Neural progenitor cell (in vitro differentiated cells): Measurements from ENCODE around the gene TSEN34. TPM values are rescaled to one million over a fixed set of nuclear protein-coding genes. Genes with fewer than 3 reads are reported as not detected.

Source experiments
- total RNA-seq: library from RNA; depleted of rRNA; stranded (reverse); fragments of >200 nt; gene quantifications from 2 replicates; pipeline ENCODE4 v1.2.3, GENCODE V29; 2015; ENCODE audit warnings: low replicate concordance

Gene TSEN34
- total RNA-seq, 1 donor from 2014 or later = 10.3 TPM

Other genes starting within 250 kb of the TSEN34 start
- gene CACNG8, start 228.4 kb upstream of the TSEN34 start, total RNA-seq = 0.02 and 0.37 TPM in 2 replicates
- 1.0 TPM in 1 of 2 replicates, not detected in the other for gene CACNG6, start 199.7 kb upstream of the TSEN34 start, total RNA-seq
- gene VSTM1, start 127.4 kb upstream of the TSEN34 start, total RNA-seq = 0.12 TPM in 1 of 2 replicates, not detected in the other
- not detected in 2 replicates for gene TARM1, start 109.9 kb upstream of the TSEN34 start, total RNA-seq
- gene OSCAR, start 90.5 kb upstream of the TSEN34 start, total RNA-seq = 2.4 TPM in 1 of 2 replicates, not detected in the other
- gene NDUFA3, start 88.5 kb upstream of the TSEN34 start, total RNA-seq = 40.3 and 75.9 TPM in 2 replicates
- 9.4 and 18.0 TPM in 2 replicates for gene TFPT, start 75.7 kb upstream of the TSEN34 start, total RNA-seq
- 62.0 and 64.4 TPM in 2 replicates for gene PRPF31, start 75.6 kb upstream of the TSEN34 start, total RNA-seq
- 23.2 and 29.4 TPM in 2 replicates for gene CNOT3, start 53.5 kb upstream of the TSEN34 start, total RNA-seq
- 2.7 and 5.4 TPM in 2 replicates for gene LENG1, start 31.6 kb upstream of the TSEN34 start, total RNA-seq
- 0.46 TPM in 1 of 2 replicates, not detected in the other for gene TMC4, start 18.1 kb upstream of the TSEN34 start, total RNA-seq
- gene MBOAT7, start 1.7 kb upstream of the TSEN34 start, total RNA-seq = 20.0 and 91.0 TPM in 2 replicates
- gene RPS9, start 9.6 kb downstream of the TSEN34 start, total RNA-seq = 1,773 and 2,732 TPM in 2 replicates
- gene LILRB3, start 31.7 kb downstream of the TSEN34 start, total RNA-seq = not detected in 2 replicates
- gene LILRA6, start 51.5 kb downstream of the TSEN34 start, total RNA-seq = not detected in 2 replicates
- gene LILRB5, start 66.0 kb downstream of the TSEN34 start, total RNA-seq = not detected in 2 replicates
- not detected in 2 replicates for gene LILRB2, start 89.8 kb downstream of the TSEN34 start, total RNA-seq
- gene LILRA5, start 121.9 kb downstream of the TSEN34 start, total RNA-seq = not detected in 2 replicates
- not detected in 2 replicates for gene LILRA4, start 147.9 kb downstream of the TSEN34 start, total RNA-seq
- not detected in 2 replicates for gene LAIR1, start 173.6 kb downstream of the TSEN34 start, total RNA-seq
- gene TTYH1, start 224.2 kb downstream of the TSEN34 start, total RNA-seq = 34.2 and 128 TPM in 2 replicates